Transverse colon (tissue), 4 donors: ENCODE results near the gene GPC6.

Experiments used
- EP300 ChIP-seq: sonication (generic); formaldehyde crosslinking; IDR thresholded peaks from one replicate; pipeline ENCODE4 v1.6.1; 2017; ENCODE audit warnings: antibody characterized with exemption, low read depth
- POLR2A ChIP-seq: fragments of 450-650 bp; IDR thresholded peaks from one replicate; pipeline ENCODE4 v1.6.1; 2016; ENCODE audit warnings: antibody characterized with exemption, mild to moderate bottlenecking, moderate library complexity
- POLR2AphosphoS5 ChIP-seq, 3 donors: sonication (generic); formaldehyde crosslinking; IDR thresholded peaks; one replicate each; pipeline ENCODE4 v1.6.1; 2016; ENCODE audit warnings: antibody characterized with exemption in 3 of 3
- TF ChIP-seq, protein P1 (sequence below), 5 experiments: fragments of 200-600 bp in 3 of 5; fragments of 450-650 bp in 2 of 5; sonication (generic) in 3 of 5; IDR thresholded peaks; 1 replicate in 2 of 5; 2 replicates in 3 of 5; pipeline ENCODE4 v1.5.1; 2016 to 2017; ENCODE audit warnings: antibody characterized with exemption in 5 of 5, inconsistent platforms in 3 of 5, mild to moderate bottlenecking in 2 of 5, moderate library complexity in 1 of 5

DNA sequence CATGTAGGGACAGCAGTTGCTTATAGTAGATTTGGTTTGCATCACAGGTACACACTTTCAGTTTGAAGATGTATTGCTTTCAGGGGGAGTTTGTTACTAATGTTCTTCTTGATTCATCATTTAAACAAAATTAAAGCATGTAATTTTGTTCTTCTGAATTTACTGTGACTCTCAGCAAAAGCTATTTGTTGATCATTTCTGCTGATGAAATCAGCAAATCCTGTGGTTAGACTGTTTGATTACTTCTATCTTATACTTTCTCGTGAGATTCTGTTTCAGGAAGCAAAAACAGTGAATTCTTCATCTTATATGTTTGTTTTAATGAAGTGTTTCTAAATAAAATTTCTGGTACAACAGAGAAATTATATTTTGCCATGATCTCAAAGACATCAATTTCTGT is 497.6 kb downstream of the GPC6 start:
- TF ChIP-seq, protein P1, sequence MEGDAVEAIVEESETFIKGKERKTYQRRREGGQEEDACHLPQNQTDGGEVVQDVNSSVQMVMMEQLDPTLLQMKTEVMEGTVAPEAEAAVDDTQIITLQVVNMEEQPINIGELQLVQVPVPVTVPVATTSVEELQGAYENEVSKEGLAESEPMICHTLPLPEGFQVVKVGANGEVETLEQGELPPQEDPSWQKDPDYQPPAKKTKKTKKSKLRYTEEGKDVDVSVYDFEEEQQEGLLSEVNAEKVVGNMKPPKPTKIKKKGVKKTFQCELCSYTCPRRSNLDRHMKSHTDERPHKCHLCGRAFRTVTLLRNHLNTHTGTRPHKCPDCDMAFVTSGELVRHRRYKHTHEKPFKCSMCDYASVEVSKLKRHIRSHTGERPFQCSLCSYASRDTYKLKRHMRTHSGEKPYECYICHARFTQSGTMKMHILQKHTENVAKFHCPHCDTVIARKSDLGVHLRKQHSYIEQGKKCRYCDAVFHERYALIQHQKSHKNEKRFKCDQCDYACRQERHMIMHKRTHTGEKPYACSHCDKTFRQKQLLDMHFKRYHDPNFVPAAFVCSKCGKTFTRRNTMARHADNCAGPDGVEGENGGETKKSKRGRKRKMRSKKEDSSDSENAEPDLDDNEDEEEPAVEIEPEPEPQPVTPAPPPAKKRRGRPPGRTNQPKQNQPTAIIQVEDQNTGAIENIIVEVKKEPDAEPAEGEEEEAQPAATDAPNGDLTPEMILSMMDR (IDR thresholded peaks at IDR 0.05) = no peak
- no peak for TF ChIP-seq POLR2A
- TF ChIP-seq POLR2AphosphoS5 (IDR thresholded peaks at IDR 0.05) = no peak
- TF ChIP-seq EP300 = no peak
